ENCODE measurements around the gene CFB.
"Not testable (repeated sequence)": the region's sequence is repeated elsewhere in the genome, so short reads cannot be mapped to it uniquely, and the experiment has no call there.

The CFB gene

DNA sequence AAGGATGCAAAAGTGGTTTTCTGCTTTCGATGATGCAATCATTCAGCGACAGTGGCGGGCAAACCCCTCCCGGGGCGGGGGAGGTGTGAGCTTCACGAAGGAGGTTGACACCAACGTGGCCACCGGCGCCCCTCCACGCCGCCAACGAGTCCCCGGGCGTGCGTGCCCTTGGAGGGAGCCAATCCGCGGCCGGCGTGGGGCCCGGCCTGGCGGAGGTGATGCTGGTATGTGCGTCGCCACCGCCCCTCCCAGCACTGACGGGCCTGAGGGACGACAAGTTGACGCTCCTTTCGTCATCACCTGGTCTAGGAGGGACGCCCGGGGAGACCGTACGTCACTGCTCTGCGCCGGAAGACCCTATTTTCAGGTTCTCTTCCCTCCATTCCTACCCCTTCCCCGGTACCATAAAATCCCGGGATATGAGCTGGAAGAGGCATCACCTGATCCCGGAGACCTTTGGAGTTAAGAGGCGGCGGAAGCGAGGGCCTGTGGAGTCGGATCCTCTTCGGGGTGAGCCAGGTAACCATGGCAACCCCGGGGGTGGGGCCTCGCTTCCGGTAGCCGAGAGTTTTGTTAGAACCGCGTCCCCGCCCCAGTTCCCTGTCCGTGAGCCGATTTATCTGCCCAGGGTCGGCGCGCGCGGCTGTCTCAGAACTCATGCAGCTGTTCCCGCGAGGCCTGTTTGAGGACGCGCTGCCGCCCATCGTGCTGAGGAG lies 26.3 kb downstream of the CFB start, which contains the start of gene DXO (continued):
- TF ChIP-seq ZNF214 (tag by site-specific recombination; IDR thresholded peaks at IDR 0.05; ENCODE audit: borderline replicate concordance) (no peak), ZNF292 (tag by site-specific recombination; IDR thresholded peaks at IDR 0.05; ENCODE audit: borderline replicate concordance, low read depth) (no peak), ZIC2 (tag by site-specific recombination; IDR thresholded peaks at IDR 0.05) (peak; percentile 79), ZNF785 (tag by site-specific recombination; IDR thresholded peaks at IDR 0.05) (peak; percentile 69; the same call in 1 of the 2 replicates), ZEB2 (tag by site-specific recombination; IDR thresholded peaks at IDR 0.05) (peak; percentile 98), ZNF664 (tag by site-specific recombination; IDR thresholded peaks at IDR 0.05) (peak; percentile 81), WT1 (tag by site-specific recombination; IDR thresholded peaks at IDR 0.05) (peak; percentile 81), ZNF19 (tag by site-specific recombination; IDR thresholded peaks at IDR 0.05; ENCODE audit: low read depth) (no peak), ZNF23 (tag by site-specific recombination; IDR thresholded peaks at IDR 0.05; ENCODE audit: borderline replicate concordance) (no peak), SETDB1 (IDR thresholded peaks at IDR 0.05; ENCODE audit: insufficient read length, low read length) (no peak), KLF7 (tag by site-specific recombination; IDR thresholded peaks at IDR 0.05; ENCODE audit: borderline replicate concordance) (peak; percentile 81), ZNF621 (tag by site-specific recombination; IDR thresholded peaks at IDR 0.05) (no peak)
- TF ChIP-seq, protein P1, sequence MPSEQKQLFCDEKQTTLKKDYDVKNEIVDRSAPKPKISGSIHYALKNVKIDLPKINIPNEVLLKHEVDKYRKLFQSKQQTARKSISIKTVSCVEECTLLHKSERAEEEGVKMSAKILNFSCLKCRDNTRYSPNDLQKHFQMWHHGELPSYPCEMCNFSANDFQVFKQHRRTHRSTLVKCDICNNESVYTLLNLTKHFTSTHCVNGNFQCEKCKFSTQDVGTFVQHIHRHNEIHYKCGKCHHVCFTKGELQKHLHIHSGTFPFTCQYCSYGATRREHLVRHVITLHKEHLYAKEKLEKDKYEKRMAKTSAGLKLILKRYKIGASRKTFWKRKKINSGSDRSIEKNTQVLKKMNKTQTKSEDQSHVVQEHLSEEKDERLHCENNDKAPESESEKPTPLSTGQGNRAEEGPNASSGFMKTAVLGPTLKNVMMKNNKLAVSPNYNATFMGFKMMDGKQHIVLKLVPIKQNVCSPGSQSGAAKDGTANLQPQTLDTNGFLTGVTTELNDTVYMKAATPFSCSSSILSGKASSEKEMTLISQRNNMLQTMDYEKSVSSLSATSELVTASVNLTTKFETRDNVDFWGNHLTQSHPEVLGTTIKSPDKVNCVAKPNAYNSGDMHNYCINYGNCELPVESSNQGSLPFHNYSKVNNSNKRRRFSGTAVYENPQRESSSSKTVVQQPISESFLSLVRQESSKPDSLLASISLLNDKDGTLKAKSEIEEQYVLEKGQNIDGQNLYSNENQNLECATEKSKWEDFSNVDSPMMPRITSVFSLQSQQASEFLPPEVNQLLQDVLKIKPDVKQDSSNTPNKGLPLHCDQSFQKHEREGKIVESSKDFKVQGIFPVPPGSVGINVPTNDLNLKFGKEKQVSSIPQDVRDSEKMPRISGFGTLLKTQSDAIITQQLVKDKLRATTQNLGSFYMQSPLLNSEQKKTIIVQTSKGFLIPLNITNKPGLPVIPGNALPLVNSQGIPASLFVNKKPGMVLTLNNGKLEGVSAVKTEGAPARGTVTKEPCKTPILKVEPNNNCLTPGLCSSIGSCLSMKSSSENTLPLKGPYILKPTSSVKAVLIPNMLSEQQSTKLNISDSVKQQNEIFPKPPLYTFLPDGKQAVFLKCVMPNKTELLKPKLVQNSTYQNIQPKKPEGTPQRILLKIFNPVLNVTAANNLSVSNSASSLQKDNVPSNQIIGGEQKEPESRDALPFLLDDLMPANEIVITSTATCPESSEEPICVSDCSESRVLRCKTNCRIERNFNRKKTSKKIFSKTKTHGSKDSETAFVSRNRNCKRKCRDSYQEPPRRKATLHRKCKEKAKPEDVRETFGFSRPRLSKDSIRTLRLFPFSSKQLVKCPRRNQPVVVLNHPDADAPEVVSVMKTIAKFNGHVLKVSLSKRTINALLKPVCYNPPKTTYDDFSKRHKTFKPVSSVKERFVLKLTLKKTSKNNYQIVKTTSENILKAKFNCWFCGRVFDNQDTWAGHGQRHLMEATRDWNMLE (tag by site-specific recombination; conservative IDR thresholded peaks at IDR 0.05; ENCODE audit: low read depth): peak; percentile 73
- TF ChIP-seq, protein P2, sequence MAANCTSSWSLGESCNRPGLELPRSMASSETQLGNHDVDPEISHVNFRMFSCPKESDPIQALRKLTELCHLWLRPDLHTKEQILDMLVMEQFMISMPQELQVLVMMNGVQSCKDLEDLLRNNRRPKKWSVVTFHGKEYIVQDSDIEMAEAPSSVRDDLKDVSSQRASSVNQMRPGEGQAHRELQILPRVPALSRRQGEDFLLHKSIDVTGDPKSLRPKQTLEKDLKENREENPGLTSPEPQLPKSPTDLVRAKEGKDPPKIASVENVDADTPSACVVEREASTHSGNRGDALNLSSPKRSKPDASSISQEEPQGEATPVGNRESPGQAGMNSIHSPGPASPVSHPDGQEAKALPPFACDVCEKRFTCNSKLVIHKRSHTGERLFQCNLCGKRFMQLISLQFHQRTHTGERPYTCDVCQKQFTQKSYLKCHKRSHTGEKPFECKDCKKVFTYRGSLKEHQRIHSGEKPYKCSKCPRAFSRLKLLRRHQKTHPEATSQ (tag by site-specific recombination; IDR thresholded peaks at IDR 0.05): no peak

DNA sequence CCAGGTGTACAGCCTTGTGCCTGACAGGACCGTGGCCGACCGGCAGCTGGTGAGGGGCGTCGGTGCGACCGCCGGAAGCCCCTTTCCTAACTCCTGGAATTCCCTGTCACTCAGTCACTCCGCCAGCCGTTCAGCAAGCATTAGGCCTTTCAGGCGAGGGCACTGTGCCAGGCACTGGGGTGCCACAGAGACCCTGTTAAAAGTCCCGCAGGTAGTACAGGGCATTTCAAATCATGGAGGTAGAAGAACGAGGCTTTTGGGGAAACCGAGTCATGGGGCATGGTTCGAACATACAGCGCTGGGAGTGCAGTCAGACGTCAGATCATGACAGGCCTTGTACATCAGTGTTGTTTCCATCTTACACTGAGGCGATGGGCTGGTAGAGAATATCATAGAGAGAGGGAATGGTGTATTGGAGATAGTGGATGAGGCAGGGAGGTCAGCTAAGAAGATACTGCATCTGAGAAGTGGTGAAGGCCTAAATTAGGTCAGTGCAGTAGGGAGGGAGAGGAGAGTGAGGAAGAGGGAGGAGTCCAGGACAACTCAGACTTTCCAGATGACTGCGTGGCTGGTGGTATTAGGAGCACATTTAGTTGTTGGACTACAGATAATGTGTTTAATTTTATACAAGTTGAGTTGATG lies 26.9 kb downstream of the CFB start:
- TF ChIP-seq WT1 (tag by site-specific recombination; IDR thresholded peaks at IDR 0.05) (0 out of 2 replicates have a peak, but pooled peaks have one; percentile 15), ZNF10 (tag by site-specific recombination; IDR thresholded peaks at IDR 0.05) (peak; percentile 83), KLF8 (tag by site-specific recombination; IDR thresholded peaks at IDR 0.05) (no peak), FEZF1 (tag by site-specific recombination; IDR thresholded peaks at IDR 0.05) (no peak), ZNF341 (tag by site-specific recombination; IDR thresholded peaks at IDR 0.05; ENCODE audit: low read depth) (peak; percentile 70; the same call in 1 of the 2 replicates), ZNF335 (tag by site-specific recombination; conservative IDR thresholded peaks at IDR 0.05) (peak; percentile 88)
- ChIA-PET CTCF (interaction anchor here (0.6 to 2.1 kb wide), 4 partner anchors 21 to 392 kb away, joined by 3 to 10 read pairs (median 3); no protein-coding TSS in a partner anchor), POLR2A (interaction anchor here (0.9 to 4.6 kb wide), 11 partner anchors 15 to 999 kb away, joined by 3 to 64 read pairs (median 12); partner anchors contain the start of genes EHMT2, GPANK1, HSPA1B and NELFE)
- Histone ChIP-seq H3K27ac (ENCODE audit: extremely low read depth, low read depth, low read length) (peak overlapping the region; percentile 74), H3K9me3 (ENCODE audit: control insufficient read depth, insufficient read depth, low read depth, low read length) (no peaks in the 10 kb centered on the region), H3K36me3 (ENCODE audit: control insufficient read depth in 2 of 2, insufficient read depth in 1 of 2, low read length in 2 of 2) (peaks cover 3 to 36% of the 10 kb centered on the region in 2 experiments; a peak in 2 of 3 replicates), H3K4me3 (ENCODE audit: low read depth, low read length) (peak overlapping the region; percentile 83), H3K4me1 (ENCODE audit: control insufficient read depth, insufficient read depth, low read length) (peaks cover 5% of the 10 kb centered on the region)

DNA sequence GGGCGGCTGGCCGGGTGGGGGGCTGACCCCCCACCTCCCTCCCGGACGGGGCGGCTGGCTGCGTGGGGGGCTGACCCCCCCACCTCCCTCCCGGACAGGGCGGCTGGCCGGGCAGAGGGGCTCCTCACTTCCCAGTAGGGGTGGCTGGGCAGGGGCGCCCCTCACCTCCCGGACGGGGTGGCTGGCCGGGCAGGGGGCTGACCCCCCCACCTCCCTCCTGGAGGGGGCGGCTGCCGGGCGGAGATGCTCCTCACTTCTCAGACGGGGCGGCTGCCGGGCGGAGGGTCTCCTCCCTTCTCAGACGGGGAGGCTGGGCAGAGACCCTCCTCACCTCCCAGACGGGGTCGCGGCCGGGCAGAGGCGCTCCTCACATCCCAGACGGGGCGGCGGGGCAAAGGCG lies 30.2 kb downstream of the CFB start:
- H3K27ac ChIP-seq (ENCODE audit: extremely low read depth, low read depth, low read length); CTCF ChIA-PET; H3K4me1 ChIP-seq (ENCODE audit: control insufficient read depth, insufficient read depth, low read length); H3K9me3 ChIP-seq (ENCODE audit: control insufficient read depth, insufficient read depth, low read depth, low read length); H3K4me3 ChIP-seq (ENCODE audit: low read depth, low read length); POLR2A ChIA-PET: not testable (repeated sequence)
- peaks cover 0 to 19% of the 10 kb centered on the region in 2 experiments; a peak in 2 of 3 replicates for H3K36me3 ChIP-seq (ENCODE audit: control insufficient read depth in 2 of 2, insufficient read depth in 1 of 2, low read length in 2 of 2)

Data from HEK293 (cell line).